PFSK-1 (cell line): ENCODE results near the gene VPS13D.

Experiments
- FOXP2 ChIP-seq: optimal IDR thresholded peaks from 2 replicates; pipeline ENCODE3; 2011; ENCODE audit warnings: borderline replicate concordance, control low read depth, inconsistent platforms; ENCODE audit not compliant: insufficient read depth; ENCODE audit errors: extremely low read length, extremely low read depth
- POLR2AphosphoS5 ChIP-seq: IDR thresholded peaks from 2 replicates; pipeline ENCODE4 v1.6.1; 2012; ENCODE audit warnings: low read depth, mild to moderate bottlenecking, control low read depth, low read length, moderate library complexity
- REST ChIP-seq, 2 experiments: IDR thresholded peaks; 2 replicates each; pipeline versions ENCODE4 v1.6.1 to v1.8.0; 2011 to 2012; ENCODE audit warnings: low read depth in 2 of 2, low read length in 2 of 2, control low read depth in 1 of 2, inconsistent platforms in 1 of 2, mild to moderate bottlenecking in 1 of 2, moderate library complexity in 1 of 2; ENCODE audit not compliant: insufficient read depth in 1 of 2
- SIN3A ChIP-seq: IDR thresholded peaks from 2 replicates; pipeline ENCODE4 v1.6.1; 2012; ENCODE audit warnings: mild to moderate bottlenecking, low read length, moderate library complexity, borderline replicate concordance; ENCODE audit not compliant: insufficient read depth
- TAF1 ChIP-seq: IDR thresholded peaks from 2 replicates; pipeline ENCODE4 v1.6.1; 2012; ENCODE audit warnings: low read length, control low read depth, borderline replicate concordance; ENCODE audit not compliant: insufficient read depth

VPS13D gene

GRCh38 chr1:12420171-12420570 is 190.3 kb downstream of the VPS13D start:
- TF ChIP-seq SIN3A = no peak
- TF ChIP-seq POLR2AphosphoS5 = no peak
- TF ChIP-seq FOXP2 = no peak
- no peak for TF ChIP-seq REST (IDR thresholded peaks at IDR 0.05; ENCODE audit: insufficient read depth in 1 of 2, low read depth in 2 of 2, low read length in 2 of 2)
- TF ChIP-seq TAF1 = no peak

GRCh38 chr1:12422488-12422887 is 192.7 kb downstream of the VPS13D start:
- TF ChIP-seq REST (IDR thresholded peaks at IDR 0.05; ENCODE audit: insufficient read depth in 1 of 2, low read depth in 2 of 2, low read length in 2 of 2) = no peak
- no peak for TF ChIP-seq FOXP2
- TF ChIP-seq SIN3A = no peak
- TF ChIP-seq POLR2AphosphoS5 = no peak
- no peak for TF ChIP-seq TAF1

GRCh38 chr1:12424087-12424529 is 194.3 kb downstream of the VPS13D start:
- no peak for TF ChIP-seq FOXP2
- TF ChIP-seq SIN3A = no peak
- TF ChIP-seq REST (IDR thresholded peaks at IDR 0.05; ENCODE audit: insufficient read depth in 1 of 2, low read depth in 2 of 2, low read length in 2 of 2) = no peak
- no peak for TF ChIP-seq POLR2AphosphoS5
- no peak for TF ChIP-seq TAF1

- TF ChIP-seq FOXP2 = no peak
- no peak for TF ChIP-seq REST (IDR thresholded peaks at IDR 0.05; ENCODE audit: insufficient read depth in 1 of 2, low read depth in 2 of 2, low read length in 2 of 2)
These were observed 195.0 kb downstream of the VPS13D start for GRCh38 chr1:12424793-12425192.

- no peak for TF ChIP-seq REST (IDR thresholded peaks at IDR 0.05; ENCODE audit: insufficient read depth in 1 of 2, low read depth in 2 of 2, low read length in 2 of 2)
- TF ChIP-seq FOXP2 = no peak
These were observed 196.2 kb downstream of the VPS13D start for GRCh38 chr1:12426030-12426429.
